ENCODE results near the gene ADAM10.

- TF ChIP-seq POLR2A (IDR thresholded peaks at IDR 0.05; ENCODE audit: control extremely low read depth in 1 of 2, low read depth in 2 of 2, low read length in 2 of 2) (no peak), SP4 (IDR thresholded peaks at IDR 0.05; ENCODE audit: low read length) (no peak)
Measured at GRCh38 chr15:58543664-58544335, 205.7 kb downstream of the ADAM10 start.

All from H1 (cell line).